PC-9 (cell line): ENCODE data around the gene ZSWIM3. TPM values are rescaled to one million over a fixed set of nuclear protein-coding genes. Genes with fewer than 3 reads are reported as not detected.

Source experiments
- BruUV-seq: library from RNA; stranded (reverse); fragments of 400-500 nt; replicated peaks from 2 replicates; lab custom pipeline; 2021; lab: Mats Ljungman, UMichigan
- CTCF ChIA-PET: fragments of 300-600 bp; sonication (Branson Sonifier 250); formaldehyde crosslinking; loops from one replicate; lab custom pipeline; 2022; ENCODE audit warnings: antibody characterized with exemption; lab: Charles Lee
- POLR2A ChIA-PET: fragments of 300-600 bp; sonication (Branson Sonifier 250); formaldehyde crosslinking; loops from one replicate; lab custom pipeline; 2022; ENCODE audit warnings: antibody characterized with exemption; ENCODE audit not compliant: unreplicated experiment; lab: Charles Lee
- DNase-seq, 2 experiments: peaks; one replicate each; pipeline versions ENCODE4 v3.0.0 to v3.0.0-alpha.2; 2015 to 2022; ENCODE audit warnings: mixed read lengths in 1 of 2
- H2AFZ ChIP-seq: fragments of 200-600 bp; sonication (generic); 2 replicates; pipeline ENCODE4 v1.8.1; 2017; ENCODE audit warnings: antibody characterized with exemption
- H3F3A ChIP-seq: fragments of 200-600 bp; sonication (generic); 2 replicates; pipeline ENCODE4 v1.8.1; 2017; ENCODE audit warnings: antibody characterized with exemption, mild to moderate bottlenecking, low read depth; ENCODE audit not compliant: insufficient read depth
- H3K27ac ChIP-seq: fragments of 200-600 bp; sonication (generic); 2 replicates; pipeline ENCODE4 v1.6.1; 2016; ENCODE audit warnings: mixed run types
- H3K27me3 ChIP-seq: fragments of 200-600 bp; sonication (generic); 2 replicates; pipeline ENCODE4 v1.6.1; 2016; ENCODE audit warnings: low read depth, mixed run types; ENCODE audit not compliant: insufficient read depth
- H3K36me3 ChIP-seq: fragments of 200-600 bp; sonication (generic); 2 replicates; pipeline ENCODE4 v1.6.1; 2016; ENCODE audit warnings: low read depth, mixed run types
- H3K4me1 ChIP-seq: fragments of 200-600 bp; sonication (generic); replicated peaks from 2 replicates; pipeline ENCODE4 v1.6.1; 2016; ENCODE audit warnings: mixed run types; ENCODE audit not compliant: insufficient read depth
- H3K4me2 ChIP-seq: fragments of 200-600 bp; sonication (generic); 2 replicates; pipeline ENCODE4 v1.6.1; 2017; ENCODE audit warnings: mixed run types
- H3K4me3 ChIP-seq: fragments of 200-600 bp; sonication (generic); 2 replicates; pipeline ENCODE4 v1.6.1; 2016; ENCODE audit warnings: mixed run types
- H3K79me2 ChIP-seq: fragments of 200-600 bp; sonication (generic); 2 replicates; pipeline ENCODE4 v1.6.1; 2017; ENCODE audit warnings: low read depth, mixed run types
- H3K9me2 ChIP-seq: fragments of 200-600 bp; sonication (generic); 2 replicates; pipeline ENCODE4 v1.8.1; 2017; ENCODE audit warnings: mild to moderate bottlenecking; ENCODE audit not compliant: insufficient read depth
- H3K9me3 ChIP-seq: fragments of 200-600 bp; sonication (generic); 2 replicates; pipeline ENCODE4 v1.8.1; 2016; ENCODE audit warnings: low read depth; ENCODE audit not compliant: insufficient read depth
- H4K20me1 ChIP-seq: fragments of 200-600 bp; sonication (generic); 2 replicates; pipeline ENCODE4 v1.8.1; 2017; ENCODE audit not compliant: insufficient read depth
- CTCF ChIP-seq: fragments of 200-600 bp; sonication (generic); conservative IDR thresholded peaks from 2 replicates; pipeline ENCODE4 v1.6.1; 2017; ENCODE audit warnings: mixed run types, antibody characterized with exemption, mild to moderate bottlenecking, moderate library complexity
- EZH2 ChIP-seq: fragments of 200-600 bp; sonication (generic); IDR thresholded peaks from 2 replicates; pipeline ENCODE4 v1.8.0; 2017; ENCODE audit warnings: antibody characterized with exemption, low read depth
- intact Hi-C: fragments of 100-400 bp; cut with micrococcal nuclease; formaldehyde crosslinking; loops from one replicate; pipeline ENCODE4 v1.10.0; 2022; ENCODE audit not compliant: unreplicated experiment
- total RNA-seq: library from RNA; stranded (reverse); gene quantifications from 2 replicates; pipeline ENCODE4 v1.2.3, GENCODE V29; 2021

The ZSWIM3 gene
- total RNA-seq, 1 experiment from 2014 or later, result 2.7 TPM

- no peak overlapping the region for H3K4me2 ChIP-seq
- no peaks in the 10 kb centered on the region for H3K36me3 ChIP-seq
- no peak overlapping the region for H3K27ac ChIP-seq
- intact Hi-C loops, result no loop called here
- TF ChIP-seq EZH2 (no peak), CTCF (no peak)
- DNase-seq, result no peak
- H3K4me1 ChIP-seq, result no peaks in the 10 kb centered on the region
- peaks cover 10% of the 10 kb centered on the region; the same call in 1 of the 2 replicates for H4K20me1 ChIP-seq
- no peaks in the 10 kb centered on the region for H3K27me3 ChIP-seq
- no peaks in the 10 kb centered on the region for H3K9me2 ChIP-seq
- H3K9me3 ChIP-seq, result no peaks in the 10 kb centered on the region
- no peaks in the 10 kb centered on the region for H3K79me2 ChIP-seq
- peaks cover 22% of the 10 kb centered on the region for H3F3A ChIP-seq
- no peak overlapping the region for H2AFZ ChIP-seq
- ChIA-PET POLR2A (interaction anchor here (0.5 to 0.6 kb wide), 2 partner anchors 11 to 22 kb away, joined by 3 to 4 read pairs; no protein-coding TSS in a partner anchor), CTCF (no interaction called here)
- no peak overlapping the region for H3K4me3 ChIP-seq
- no TSS peak for BruUV-seq
Observed at GRCh38 chr20:45926731-45927070, 69.3 kb downstream of the ZSWIM3 start.

DNA sequence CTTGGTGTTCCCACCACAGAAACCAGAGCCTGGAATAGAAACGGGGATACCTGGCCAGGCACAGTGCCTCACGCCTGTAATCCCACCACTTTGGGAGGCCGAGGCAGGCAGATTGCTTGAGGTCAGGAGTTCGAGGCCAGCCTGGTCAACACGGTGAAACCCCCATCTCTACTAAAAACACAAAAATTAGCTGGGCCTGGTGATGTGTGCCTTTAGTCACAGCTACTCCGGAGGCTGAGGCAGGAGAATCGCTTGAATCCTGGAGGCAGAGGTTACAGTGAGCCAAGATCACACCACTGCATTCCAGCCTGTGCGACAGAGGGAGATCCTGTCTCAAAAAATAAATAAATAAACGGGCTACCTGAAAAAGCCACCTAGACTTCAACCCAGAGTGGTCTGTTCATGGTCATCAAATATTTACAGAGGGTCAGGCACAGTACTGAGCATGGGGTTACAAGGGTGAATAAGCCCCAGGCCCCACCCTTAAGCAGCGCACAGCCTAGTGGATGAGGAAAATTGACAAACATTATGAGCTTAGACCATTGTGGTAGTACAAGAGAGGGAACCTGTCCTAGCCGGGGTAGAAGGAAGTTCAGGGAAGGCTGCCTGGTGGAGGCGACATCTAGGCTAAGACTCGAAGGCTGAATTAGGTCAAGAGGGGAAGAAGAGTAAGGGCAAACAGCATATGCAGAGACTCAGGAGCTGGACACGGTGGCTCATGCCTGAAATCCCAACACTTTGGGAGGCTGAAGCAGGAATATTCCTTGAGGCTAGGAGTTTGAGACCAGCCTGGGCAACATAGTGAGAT is 69.9 kb downstream of the ZSWIM3 start:
- no TSS peak for BruUV-seq
- Histone ChIP-seq H3K27me3 (no peaks in the 10 kb centered on the region), H3F3A (peaks cover 22% of the 10 kb centered on the region), H3K9me3 (no peaks in the 10 kb centered on the region), H3K79me2 (peaks cover 3% of the 10 kb centered on the region; the same call in 1 of the 2 replicates), H3K36me3 (no peaks in the 10 kb centered on the region), H3K4me3 (no peak overlapping the region), H4K20me1 (peaks cover 16% of the 10 kb centered on the region; the same call in 1 of the 2 replicates), H2AFZ (no peak overlapping the region), H3K27ac (no peak overlapping the region), H3K4me2 (no peak overlapping the region), H3K4me1 (no peaks in the 10 kb centered on the region), H3K9me2 (no peaks in the 10 kb centered on the region)
- no peak for TF ChIP-seq EZH2
- no peak for TF ChIP-seq CTCF
- POLR2A ChIA-PET, result interaction anchor here (0.5 kb wide), 1 partner anchor 12 kb away, joined by 3 read pairs; no protein-coding TSS in a partner anchor
- intact Hi-C loops, result no loop called here
- no peak for DNase-seq
- CTCF ChIA-PET, result interaction anchor here (0.7 kb wide), 1 partner anchor 138 kb away, joined by 3 read pairs; no protein-coding TSS in a partner anchor

Other genes starting within 250 kb of the ZSWIM3 start
- not detected in 2 replicates for gene WFDC10A, start 227.9 kb upstream of the ZSWIM3 start, total RNA-seq
- not detected in 2 replicates for gene WFDC9, start 226.3 kb upstream of the ZSWIM3 start, total RNA-seq
- not detected in 2 replicates for gene WFDC11, start 187.4 kb upstream of the ZSWIM3 start, total RNA-seq
- gene WFDC13, start 155.6 kb upstream of the ZSWIM3 start, total RNA-seq, result not detected in 2 replicates
- not detected in 2 replicates for gene WFDC10B, start 152.6 kb upstream of the ZSWIM3 start, total RNA-seq
- not detected in 2 replicates for gene SPINT4, start 135.3 kb upstream of the ZSWIM3 start, total RNA-seq
- 21.6 and 22.4 TPM in 2 replicates for gene WFDC3, start 65.7 kb upstream of the ZSWIM3 start, total RNA-seq
- 53.4 and 56.6 TPM in 2 replicates for gene DNTTIP1, start 65.7 kb upstream of the ZSWIM3 start, total RNA-seq
- gene UBE2C, start 45.0 kb upstream of the ZSWIM3 start, total RNA-seq, result 207 TPM in 2 replicates
- 1.3 TPM in 1 of 2 replicates, not detected in the other for gene TNNC2, start 30.3 kb upstream of the ZSWIM3 start, total RNA-seq
- 9.8 and 13.3 TPM in 2 replicates for gene SNX21, start 23.8 kb upstream of the ZSWIM3 start, total RNA-seq
- 33.4 and 40.0 TPM in 2 replicates for gene ACOT8, start 222 bp upstream of the ZSWIM3 start, total RNA-seq
- gene ZSWIM1, start 23.6 kb downstream of the ZSWIM3 start, total RNA-seq, result 13.2 and 13.5 TPM in 2 replicates
- gene SPATA25, start 30.0 kb downstream of the ZSWIM3 start, total RNA-seq, result 5.2 and 6.3 TPM in 2 replicates
- 6.5 and 9.2 TPM in 2 replicates for gene NEURL2, start 33.6 kb downstream of the ZSWIM3 start, total RNA-seq
- 123 and 132 TPM in 2 replicates for gene CTSA, start 33.7 kb downstream of the ZSWIM3 start, total RNA-seq
- gene PLTP, start 54.5 kb downstream of the ZSWIM3 start, total RNA-seq, result 113 and 127 TPM in 2 replicates
- 35.3 and 35.6 TPM in 2 replicates for gene PCIF1, start 77.1 kb downstream of the ZSWIM3 start, total RNA-seq
- 14.1 and 16.3 TPM in 2 replicates for gene ZNF335, start 114.6 kb downstream of the ZSWIM3 start, total RNA-seq
- not detected in 2 replicates for gene MMP9, start 151.3 kb downstream of the ZSWIM3 start, total RNA-seq
- gene SLC12A5, start 171.6 kb downstream of the ZSWIM3 start, total RNA-seq, result 6.0 and 8.7 TPM in 2 replicates
- 15.8 and 28.1 TPM in 2 replicates for gene NCOA5, start 232.3 kb downstream of the ZSWIM3 start, total RNA-seq